ENCODE measurements around the gene ZNF839.

The ZNF839 gene

GRCh38 chr14:102353126-102353619 lies 33.6 kb downstream of the ZNF839 start:
- TF ChIP-seq CTCF (conservative IDR thresholded peaks at IDR 0.05; ENCODE audit: low read depth, low read length): no peak
- H3K4me3 ChIP-seq (ENCODE audit: low read length): no peak overlapping the region
- DNase-seq (ENCODE audit: low read depth): no peak

- no peak overlapping the region for H3K4me3 ChIP-seq (ENCODE audit: low read length)
- no peak for DNase-seq (ENCODE audit: low read depth)
- no peak for TF ChIP-seq CTCF (conservative IDR thresholded peaks at IDR 0.05; ENCODE audit: low read depth, low read length)
Measured at GRCh38 chr14:102356280-102356679, 36.7 kb downstream of the ZNF839 start.

GRCh38 chr14:102359341-102359740 lies 39.8 kb downstream of the ZNF839 start:
- no peak for TF ChIP-seq CTCF (conservative IDR thresholded peaks at IDR 0.05; ENCODE audit: low read depth, low read length)
- no peak overlapping the region for H3K4me3 ChIP-seq (ENCODE audit: low read length)
- DNase-seq (ENCODE audit: low read depth): no peak

- H3K4me3 ChIP-seq (ENCODE audit: low read length): no peak overlapping the region
- DNase-seq (ENCODE audit: low read depth): no peak
- TF ChIP-seq CTCF (conservative IDR thresholded peaks at IDR 0.05; ENCODE audit: low read depth, low read length): no peak
Measured at GRCh38 chr14:102360388-102360787, 40.8 kb downstream of the ZNF839 start.

GRCh38 chr14:102362084-102362483 lies 42.5 kb downstream of the ZNF839 start:
- peak overlapping the region; percentile 97 for H3K4me3 ChIP-seq (ENCODE audit: low read length)
- TF ChIP-seq CTCF (conservative IDR thresholded peaks at IDR 0.05; ENCODE audit: low read depth, low read length): no peak
- DNase-seq (ENCODE audit: low read depth): no peak

GRCh38 chr14:102362545-102363181 lies 43.1 kb downstream of the ZNF839 start, which contains the start of the genes CINP and TECPR2:
CINP (minus strand) TSS chr14:102362890; CDS start chr14:102362851, 39 bp downstream.
TECPR2 (plus strand) TSS chr14:102362941; CDS start chr14:102376722, 13,781 bp downstream.
- H3K4me3 ChIP-seq (ENCODE audit: low read length): peak within 1 kb of the TSS; percentile 97
- TF ChIP-seq CTCF (conservative IDR thresholded peaks at IDR 0.05; ENCODE audit: low read depth, low read length): no peak
- peak; percentile 75 for DNase-seq (ENCODE audit: low read depth)

Data from retinal pigment epithelial cell (primary cell).